Pancreas (tissue), 10 donors: ENCODE measurements around the gene GAB2. TPM values are rescaled to one million over a fixed set of nuclear protein-coding genes. Genes with fewer than 3 reads are reported as not detected.

Experiments used
- ATAC-seq, 4 donors: fragments of 200-7000 bp; cut with Tn5 transposase; one replicate each; pipeline versions ENCODE4 v1.8.0 to v1.9.1; 2020; ENCODE audit warnings: mild to moderate bottlenecking in 4 of 4, moderate library complexity in 4 of 4
- DNase-seq, 6 donors: peaks; one replicate each; pipeline ENCODE4 v3.0.0-alpha.2; 2020
- FAIRE-seq: peaks from 2 replicates; lab custom pipeline; 2012; peaks lifted over from hg19 to GRCh38; lab: Jason Lieb, UNC
- H3K27ac ChIP-seq, 4 donors: fragments of 200-600 bp; sonication (generic); 1 replicate in 3 of 4; 2 replicates in 1 of 4; pipeline versions ENCODE4 v1.5.0 to v1.8.0; 2020
- H3K27me3 ChIP-seq, 4 donors: fragments of 200-600 bp; one replicate each; pipeline ENCODE4 v1.8.0; 2021
- H3K36me3 ChIP-seq, 3 donors: fragments of 200-600 bp; sonication (generic) in 1 of 3; one replicate each; pipeline versions ENCODE4 v1.5.0 to v1.8.0; 2020 to 2021
- H3K4me1 ChIP-seq, 3 donors: fragments of 200-600 bp; one replicate each; pipeline ENCODE4 v1.8.0; 2021
- H3K4me3 ChIP-seq, 4 donors: fragments of 200-600 bp; sonication (generic) in 2 of 4; one replicate each; pipeline versions ENCODE4 v1.5.0 to v1.8.0; 2020 to 2021
- H3K9me3 ChIP-seq, 4 donors: fragments of 200-600 bp; one replicate each; pipeline ENCODE4 v1.8.0; 2021
- CTCF ChIP-seq, 4 donors: fragments of 200-600 bp; sonication (generic) in 3 of 4; IDR thresholded peaks; one replicate each; pipeline versions ENCODE4 v1.5.0 to v1.8.0; 2021; ENCODE audit warnings: antibody characterized with exemption in 4 of 4
- WGBS, 2 donors: extraction: QIAGEN DNeasy Blood & Tissue Kit; methylation state at CpG; one replicate each; pipeline ENCODE4 v1.1.7; 2013; 5-methylcytosine and 5-hydroxymethylcytosine counted together
- intact Hi-C, 3 donors: fragments of 100-400 bp; cut with DNase I; formaldehyde crosslinking; loops; one replicate each; pipeline versions ENCODE4 v1.11.1 to v1.14.2; 2022
- polyA plus RNA-seq, 2 donors: library from polyadenylated mRNA; stranded (reverse); fragments of 200-250 nt; gene quantifications; one replicate each; pipeline ENCODE4 v1.2.3, GENCODE V29; 2013
- total RNA-seq, 6 donors: library from RNA; stranded (reverse); fragmentation: NEBNext Ultra II Directional in 4 of 6; extraction: Animal tissue kit (Norgen Biotek cat#: 25700) in 4 of 6; gene quantifications; one replicate each; pipeline versions ENCODE4 v1.2.1 to v1.2.4, GENCODE V29; 2021 to 2023
- donor health status: healthy with polysubstance abuse.
- donor health status: DM: no; HTN: no; CAD: no; lungs with moderate emphysema.
- donor health status: DM: no; HTN: no; CAD: no.
- donor health status: control.
- donor health status: control.
- donor health status: Bipolar disorder and iron deficiency.
- donor health status: DM: yes; HTN: yes; CAD: no.
- donor health status: DM: no; HTN: no; CAD: no.
- donor health status: DM: no; HTN: no; CAD: no.
- donor health status: DM: yes; HTN: yes; CAD: no.

GAB2 gene
- total and polyA plus RNA-seq, 8 donors: 3.1 to 17.8 (median 9.4) TPM

GRCh38 chr11:78420255-78420764 lies 2.7 kb upstream of the GAB2 start:
- Histone ChIP-seq H3K4me1 (peaks cover 0 to 16% (median 8%) of the 10 kb centered on the region in 3 donors), H3K9me3 (no peaks in the 10 kb centered on the region), H3K27me3 (no peaks in the 10 kb centered on the region), H3K4me3 (no peak overlapping the region), H3K36me3 (no peaks in the 10 kb centered on the region), H3K27ac (peak overlapping the region in 1 of 4 donors; percentile 17)
- intact Hi-C loops: loop anchor here in 1 of 3 donors (10.0 kb wide), 1 partner anchor 196 kb away; no protein-coding TSS in a partner anchor
- TF ChIP-seq CTCF (IDR thresholded peaks at IDR 0.05): peak; percentile 16 to 49 (median 32)
- ATAC-seq (peak in 1 of 4 donors; percentile 1), DNase-seq (peak in 5 of 6 donors; percentile 27 to 71 (median 38)), FAIRE-seq (no peak)
- 8 to 9% methylated on average over 9 of the region's 9 CpGs for WGBS, 2 donors

- peak overlapping the region in 1 of 4 donors; percentile 17 for H3K27ac ChIP-seq
- no peak overlapping the region for H3K4me3 ChIP-seq
Observed at GRCh38 chr11:78419327-78419726, 1.7 kb upstream of the GAB2 start.

GRCh38 chr11:78418584-78419211 lies 1.1 kb upstream of the GAB2 start:
- H3K27ac ChIP-seq: peak overlapping the region in 2 of 4 donors; percentile 80 to 85
- H3K4me1 ChIP-seq: peaks cover 0 to 16% (median 8%) of the 10 kb centered on the region in 3 donors
- no peak for DNase-seq
- no peak for FAIRE-seq
- no peaks in the 10 kb centered on the region for H3K9me3 ChIP-seq
- intact Hi-C loops: no loop called here
- H3K4me3 ChIP-seq: peak overlapping the region in 2 of 4 donors; percentile 78 to 85
- TF ChIP-seq CTCF (IDR thresholded peaks at IDR 0.05): no peak
- WGBS, 2 donors: 26 to 32% methylated on average over 11 of the region's 11 CpGs
- no peaks in the 10 kb centered on the region for H3K36me3 ChIP-seq
- ATAC-seq: no peak
- H3K27me3 ChIP-seq: no peaks in the 10 kb centered on the region

More at GRCh38 chr11:78419327-78419726, 1.7 kb upstream of the GAB2 start:
- intact Hi-C loops: no loop called here
- H3K36me3 ChIP-seq: no peaks in the 10 kb centered on the region
- no peak for TF ChIP-seq CTCF (IDR thresholded peaks at IDR 0.05)
- FAIRE-seq (no peak), DNase-seq (peak in 2 of 6 donors; percentile 11 to 43), ATAC-seq (peak in 2 of 4 donors; percentile 3 to 28)
- no peaks in the 10 kb centered on the region for H3K27me3 ChIP-seq
- H3K4me1 ChIP-seq: peaks cover 0 to 16% (median 8%) of the 10 kb centered on the region in 3 donors
- no peaks in the 10 kb centered on the region for H3K9me3 ChIP-seq
- 14 to 19% methylated on average over 5 of the region's 5 CpGs for WGBS, 2 donors

GRCh38 chr11:78417888-78418583 lies 416 bp upstream of the GAB2 start:
- 0 to 1% methylated on average over 49 to 68 of the region's 68 CpGs for WGBS, 2 donors
- DNase-seq: peak; percentile 75 to 90 (median 81)
- FAIRE-seq: no peak

More at GRCh38 chr11:78417888-78418583, 416 bp upstream of the GAB2 start:
- H3K36me3 ChIP-seq: no peaks in the 10 kb centered on the region
- peak; percentile 75 to 87 (median 78) for ATAC-seq
- no peaks in the 10 kb centered on the region for H3K27me3 ChIP-seq
- peaks cover 0 to 16% (median 8%) of the 10 kb centered on the region in 3 donors for H3K4me1 ChIP-seq
- peak overlapping the region; percentile 52 to 85 (median 81) for H3K4me3 ChIP-seq
- H3K9me3 ChIP-seq: no peaks in the 10 kb centered on the region
- intact Hi-C loops: no loop called here
- peak overlapping the region; percentile 56 to 85 (median 73) for H3K27ac ChIP-seq
- peak in 1 of 4 donors; percentile 8 for TF ChIP-seq CTCF (IDR thresholded peaks at IDR 0.05)
